Panc1 (cell line): Measurements from ENCODE around the gene METTL16.

Source experiments
- POLR2AphosphoS5 ChIP-seq: IDR thresholded peaks from 2 replicates; pipeline ENCODE4 v1.6.1; 2012; ENCODE audit warnings: mild to moderate bottlenecking, low read depth, low read length, moderate library complexity
- SIN3A ChIP-seq: IDR thresholded peaks from 2 replicates; pipeline ENCODE4 v1.6.1; 2012; ENCODE audit warnings: low read depth, mild to moderate bottlenecking, low read length, moderate library complexity, borderline replicate concordance; ENCODE audit not compliant: insufficient read depth
- TCF7L2 ChIP-seq: IDR thresholded peaks from 2 replicates; pipeline ENCODE4 v1.6.1; 2011; ENCODE audit warnings: mild to moderate bottlenecking, low read depth, low read length, inconsistent platforms
- TF ChIP-seq, protein P1 (sequence below): fragments of 450-650 bp; IDR thresholded peaks from 2 replicates; pipeline ENCODE4 v1.5.1; 2017; ENCODE audit warnings: mild to moderate bottlenecking
- TF ChIP-seq, protein P2 (sequence below), 2 experiments: IDR thresholded peaks; 2 replicates each; pipeline ENCODE4 v1.6.1; 2011 to 2012; ENCODE audit warnings: low read depth in 2 of 2, control low read depth in 1 of 2, low read length in 1 of 2, mild to moderate bottlenecking in 1 of 2, moderate library complexity in 1 of 2; ENCODE audit not compliant: insufficient read depth in 1 of 2

GRCh38 chr17:2450016-2450650 is 61.6 kb downstream of the METTL16 start:
- TF ChIP-seq, protein P1, sequence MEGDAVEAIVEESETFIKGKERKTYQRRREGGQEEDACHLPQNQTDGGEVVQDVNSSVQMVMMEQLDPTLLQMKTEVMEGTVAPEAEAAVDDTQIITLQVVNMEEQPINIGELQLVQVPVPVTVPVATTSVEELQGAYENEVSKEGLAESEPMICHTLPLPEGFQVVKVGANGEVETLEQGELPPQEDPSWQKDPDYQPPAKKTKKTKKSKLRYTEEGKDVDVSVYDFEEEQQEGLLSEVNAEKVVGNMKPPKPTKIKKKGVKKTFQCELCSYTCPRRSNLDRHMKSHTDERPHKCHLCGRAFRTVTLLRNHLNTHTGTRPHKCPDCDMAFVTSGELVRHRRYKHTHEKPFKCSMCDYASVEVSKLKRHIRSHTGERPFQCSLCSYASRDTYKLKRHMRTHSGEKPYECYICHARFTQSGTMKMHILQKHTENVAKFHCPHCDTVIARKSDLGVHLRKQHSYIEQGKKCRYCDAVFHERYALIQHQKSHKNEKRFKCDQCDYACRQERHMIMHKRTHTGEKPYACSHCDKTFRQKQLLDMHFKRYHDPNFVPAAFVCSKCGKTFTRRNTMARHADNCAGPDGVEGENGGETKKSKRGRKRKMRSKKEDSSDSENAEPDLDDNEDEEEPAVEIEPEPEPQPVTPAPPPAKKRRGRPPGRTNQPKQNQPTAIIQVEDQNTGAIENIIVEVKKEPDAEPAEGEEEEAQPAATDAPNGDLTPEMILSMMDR = no peak
- no peak for TF ChIP-seq SIN3A
- TF ChIP-seq, protein P2, sequence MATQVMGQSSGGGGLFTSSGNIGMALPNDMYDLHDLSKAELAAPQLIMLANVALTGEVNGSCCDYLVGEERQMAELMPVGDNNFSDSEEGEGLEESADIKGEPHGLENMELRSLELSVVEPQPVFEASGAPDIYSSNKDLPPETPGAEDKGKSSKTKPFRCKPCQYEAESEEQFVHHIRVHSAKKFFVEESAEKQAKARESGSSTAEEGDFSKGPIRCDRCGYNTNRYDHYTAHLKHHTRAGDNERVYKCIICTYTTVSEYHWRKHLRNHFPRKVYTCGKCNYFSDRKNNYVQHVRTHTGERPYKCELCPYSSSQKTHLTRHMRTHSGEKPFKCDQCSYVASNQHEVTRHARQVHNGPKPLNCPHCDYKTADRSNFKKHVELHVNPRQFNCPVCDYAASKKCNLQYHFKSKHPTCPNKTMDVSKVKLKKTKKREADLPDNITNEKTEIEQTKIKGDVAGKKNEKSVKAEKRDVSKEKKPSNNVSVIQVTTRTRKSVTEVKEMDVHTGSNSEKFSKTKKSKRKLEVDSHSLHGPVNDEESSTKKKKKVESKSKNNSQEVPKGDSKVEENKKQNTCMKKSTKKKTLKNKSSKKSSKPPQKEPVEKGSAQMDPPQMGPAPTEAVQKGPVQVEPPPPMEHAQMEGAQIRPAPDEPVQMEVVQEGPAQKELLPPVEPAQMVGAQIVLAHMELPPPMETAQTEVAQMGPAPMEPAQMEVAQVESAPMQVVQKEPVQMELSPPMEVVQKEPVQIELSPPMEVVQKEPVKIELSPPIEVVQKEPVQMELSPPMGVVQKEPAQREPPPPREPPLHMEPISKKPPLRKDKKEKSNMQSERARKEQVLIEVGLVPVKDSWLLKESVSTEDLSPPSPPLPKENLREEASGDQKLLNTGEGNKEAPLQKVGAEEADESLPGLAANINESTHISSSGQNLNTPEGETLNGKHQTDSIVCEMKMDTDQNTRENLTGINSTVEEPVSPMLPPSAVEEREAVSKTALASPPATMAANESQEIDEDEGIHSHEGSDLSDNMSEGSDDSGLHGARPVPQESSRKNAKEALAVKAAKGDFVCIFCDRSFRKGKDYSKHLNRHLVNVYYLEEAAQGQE (IDR thresholded peaks at IDR 0.05; ENCODE audit: insufficient read depth in 1 of 2, low read depth in 2 of 2, low read length in 1 of 2) = no peak
- no peak for TF ChIP-seq POLR2AphosphoS5
- no peak for TF ChIP-seq TCF7L2
